Psoas muscle (tissue), 8 donors: Measurements from ENCODE around the gene SEH1L. TPM values are rescaled to one million over a fixed set of nuclear protein-coding genes. Genes with fewer than 3 reads are reported as not detected.

Experiments used
- ATAC-seq, 4 donors: fragments of 200-7000 bp; cut with Tn5 transposase; one replicate each; pipeline ENCODE4 v1.9.1; 2020; ENCODE audit warnings: moderate library complexity in 3 of 4, mild to moderate bottlenecking in 2 of 4
- DNase-seq, 2 donors: peaks; one replicate each; pipeline ENCODE4 v3.0.0-alpha.2; 2020
- H3K27ac ChIP-seq: fragments of 200-600 bp; one replicate; pipeline ENCODE4 v1.8.0; 2022
- H3K27me3 ChIP-seq, 3 donors: fragments of 200-600 bp in 1 of 3; one replicate each; pipeline versions ENCODE4 v1.6.1 to v1.8.0; 2013 to 2022; ENCODE audit warnings: low read length in 2 of 3, mild to moderate bottlenecking in 2 of 3, moderate library complexity in 1 of 3; ENCODE audit not compliant: insufficient read depth in 3 of 3
- H3K36me3 ChIP-seq, 2 donors: fragments of 200-600 bp in 1 of 2; one replicate each; pipeline versions ENCODE4 v1.6.1 to v1.8.0; 2013 to 2022; ENCODE audit warnings: low read depth in 1 of 2, mild to moderate bottlenecking in 1 of 2, moderate library complexity in 1 of 2; ENCODE audit not compliant: insufficient read depth in 1 of 2
- H3K4me1 ChIP-seq: fragments of 200-600 bp; one replicate; pipeline ENCODE4 v1.8.0; 2022
- H3K4me3 ChIP-seq: fragments of 200-600 bp; one replicate; pipeline ENCODE4 v1.8.0; 2022; ENCODE audit warnings: mild to moderate bottlenecking
- H3K9me3 ChIP-seq: fragments of 200-600 bp; one replicate; pipeline ENCODE4 v1.8.0; 2022
- WGBS, 3 donors: extraction: QIAGEN DNeasy Blood & Tissue Kit; methylation state at CpG; one replicate each; pipeline versions ENCODE4 v1.1.6 to v1.1.7; 2013; 5-methylcytosine and 5-hydroxymethylcytosine counted together
- intact Hi-C, 2 donors: fragments of 100-400 bp; cut with DNase I; formaldehyde crosslinking; loops; one replicate each; pipeline versions ENCODE4 v1.11.0 to v1.14.2; 2022
- polyA plus RNA-seq, 3 donors: library from polyadenylated mRNA; stranded (reverse); fragments of 200-250 nt; gene quantifications; one replicate each; pipeline ENCODE4 v1.2.3, GENCODE V29; 2013
- total RNA-seq, 4 donors: library from RNA; stranded (reverse); fragmentation: NEBNext Ultra II Directional in 2 of 4; extraction: Animal tissue kit (Norgen Biotek cat#: 25700) in 2 of 4; gene quantifications; one replicate each; pipeline versions ENCODE4 v1.2.1 to v1.2.4, GENCODE V29; 2021 to 2023
- TF ChIP-seq, protein P1 (sequence below): fragments of 200-600 bp; IDR thresholded peaks from one replicate; pipeline ENCODE4 v1.8.0; 2022; ENCODE audit warnings: antibody characterized with exemption
- donor health status: healthy with polysubstance abuse.
- donor health status: DM: no; HTN: no; CAD: no; lungs with moderate emphysema.
- donor health status: Bipolar disorder and iron deficiency.
- donor health status: healthy.
- donor health status: DM: yes; HTN: yes; CAD: no.
- donor health status: DM: no; HTN: no; CAD: no.
- donor health status: DM: no; HTN: no; CAD: no.
- donor health status: DM: yes; HTN: yes; CAD: no.

Gene SEH1L
- total and polyA plus RNA-seq, 7 donors: 22.7 to 70.9 (median 38.2) TPM

DNA sequence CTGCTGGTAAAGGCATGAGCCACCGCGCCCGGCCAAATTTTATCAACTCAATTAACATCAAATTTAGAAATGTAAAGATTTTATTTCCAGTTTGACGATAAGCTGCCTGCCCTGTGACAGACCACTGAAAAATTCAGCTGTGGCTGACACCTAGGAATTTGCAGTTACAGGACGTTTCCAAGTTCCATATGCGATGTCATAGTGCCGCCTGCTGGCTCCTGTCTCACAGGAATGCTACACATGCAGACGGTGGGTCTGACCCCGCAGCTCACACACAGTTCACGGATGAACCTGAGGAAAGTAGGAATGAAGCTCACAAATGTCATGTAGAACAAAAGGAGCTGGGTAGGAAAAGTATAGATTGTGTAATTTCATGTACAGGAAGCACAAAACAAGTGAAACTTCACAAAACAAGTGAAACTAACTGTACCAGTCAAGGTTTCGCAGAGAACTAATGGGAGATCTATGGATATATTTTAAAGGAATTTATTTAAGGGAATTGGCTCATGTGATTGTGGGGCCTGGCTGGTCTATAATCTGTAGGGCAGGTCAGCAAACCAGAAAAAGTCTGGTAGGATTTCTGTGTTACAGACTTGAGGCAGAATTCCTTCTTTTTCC, 13.2 kb upstream of the SEH1L start:
- Histone ChIP-seq H3K36me3 (no peaks in the 10 kb centered on the region), H3K4me1 (no peaks in the 10 kb centered on the region), H3K27ac (no peak overlapping the region), H3K9me3 (no peaks in the 10 kb centered on the region), H3K27me3 (no peaks in the 10 kb centered on the region), H3K4me3 (no peak overlapping the region)
- TF ChIP-seq, protein P1, sequence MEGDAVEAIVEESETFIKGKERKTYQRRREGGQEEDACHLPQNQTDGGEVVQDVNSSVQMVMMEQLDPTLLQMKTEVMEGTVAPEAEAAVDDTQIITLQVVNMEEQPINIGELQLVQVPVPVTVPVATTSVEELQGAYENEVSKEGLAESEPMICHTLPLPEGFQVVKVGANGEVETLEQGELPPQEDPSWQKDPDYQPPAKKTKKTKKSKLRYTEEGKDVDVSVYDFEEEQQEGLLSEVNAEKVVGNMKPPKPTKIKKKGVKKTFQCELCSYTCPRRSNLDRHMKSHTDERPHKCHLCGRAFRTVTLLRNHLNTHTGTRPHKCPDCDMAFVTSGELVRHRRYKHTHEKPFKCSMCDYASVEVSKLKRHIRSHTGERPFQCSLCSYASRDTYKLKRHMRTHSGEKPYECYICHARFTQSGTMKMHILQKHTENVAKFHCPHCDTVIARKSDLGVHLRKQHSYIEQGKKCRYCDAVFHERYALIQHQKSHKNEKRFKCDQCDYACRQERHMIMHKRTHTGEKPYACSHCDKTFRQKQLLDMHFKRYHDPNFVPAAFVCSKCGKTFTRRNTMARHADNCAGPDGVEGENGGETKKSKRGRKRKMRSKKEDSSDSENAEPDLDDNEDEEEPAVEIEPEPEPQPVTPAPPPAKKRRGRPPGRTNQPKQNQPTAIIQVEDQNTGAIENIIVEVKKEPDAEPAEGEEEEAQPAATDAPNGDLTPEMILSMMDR: peak; percentile 93
- peak; percentile 89 to 98 (median 93) for ATAC-seq
- intact Hi-C loops: loop anchor here in 1 of 2 donors (1.0 to 5.0 kb wide), 3 partner anchors 37 to 207 kb away; no protein-coding TSS in a partner anchor
- 25 to 28% (median 27%) methylated on average over 11 of the region's 11 CpGs for WGBS, 3 donors
- DNase-seq: peak; percentile 80 to 87

DNA sequence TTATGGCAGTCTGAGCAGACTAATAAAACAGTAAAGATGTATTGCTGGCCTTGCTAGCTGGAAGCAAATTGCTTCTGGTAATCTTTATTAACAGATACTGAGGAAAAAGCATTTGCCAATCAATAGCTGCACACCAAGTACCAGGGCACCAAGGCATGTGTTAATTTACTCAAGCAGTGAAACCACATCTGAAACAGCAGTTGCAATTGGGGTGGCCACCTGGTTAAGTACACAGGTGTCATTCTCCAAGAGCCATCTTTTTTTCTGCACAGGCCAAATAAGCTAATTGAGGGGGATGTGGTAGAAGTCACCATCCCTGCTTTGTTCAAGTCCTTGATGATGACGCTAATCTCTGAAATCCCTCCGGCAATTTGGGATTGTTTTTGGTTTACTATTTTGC, 8.6 kb upstream of the SEH1L start:
- no peaks in the 10 kb centered on the region for H3K36me3 ChIP-seq
- ATAC-seq (no peak), DNase-seq (no peak)
- H3K4me3 ChIP-seq: no peak overlapping the region
- H3K9me3 ChIP-seq: no peaks in the 10 kb centered on the region
- intact Hi-C loops: loop anchor here in 1 of 2 donors (5.0 kb wide), 1 partner anchor 42 kb away; no protein-coding TSS in a partner anchor
- no peak overlapping the region for H3K27ac ChIP-seq
- H3K4me1 ChIP-seq: no peaks in the 10 kb centered on the region
- WGBS, 3 donors: 90 to 96% (median 95%) methylated on average over 2 of the region's 2 CpGs
- H3K27me3 ChIP-seq: no peaks in the 10 kb centered on the region
- TF ChIP-seq, protein P1: no peak

DNA sequence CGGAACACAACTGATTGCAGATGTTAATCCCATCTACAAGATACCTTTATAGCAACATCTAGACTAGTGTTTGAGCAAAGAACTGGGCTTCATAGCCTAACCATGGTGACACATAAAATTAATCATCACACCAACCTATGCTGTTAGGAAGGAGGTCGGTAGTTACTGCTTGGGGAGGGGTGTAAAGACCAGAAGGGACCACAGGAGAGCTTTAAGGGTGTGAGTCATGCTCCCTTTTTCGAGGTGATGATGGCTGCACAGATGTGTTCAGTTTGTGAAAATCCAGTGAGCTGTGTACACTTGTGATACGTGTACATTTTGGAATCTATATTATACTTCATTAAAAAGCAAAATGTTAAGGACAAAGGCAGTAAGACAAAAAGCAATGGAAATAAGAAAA, 4.6 kb upstream of the SEH1L start:
- peaks cover 13% of the 10 kb centered on the region for H3K4me1 ChIP-seq
- H3K27me3 ChIP-seq: no peaks in the 10 kb centered on the region
- TF ChIP-seq, protein P1: no peak
- WGBS, 3 donors: 72 to 79% (median 75%) methylated on average over 4 of the region's 4 CpGs
- no peak for ATAC-seq
- no peak overlapping the region for H3K27ac ChIP-seq
- intact Hi-C loops: loop anchor here in 1 of 2 donors (10.0 kb wide), 1 partner anchor 538 kb away; the partner anchor contains the start of gene PRELID3A
- no peaks in the 10 kb centered on the region for H3K9me3 ChIP-seq
- no peak overlapping the region for H3K4me3 ChIP-seq
- no peaks in the 10 kb centered on the region for H3K36me3 ChIP-seq
- no peak for DNase-seq

DNA sequence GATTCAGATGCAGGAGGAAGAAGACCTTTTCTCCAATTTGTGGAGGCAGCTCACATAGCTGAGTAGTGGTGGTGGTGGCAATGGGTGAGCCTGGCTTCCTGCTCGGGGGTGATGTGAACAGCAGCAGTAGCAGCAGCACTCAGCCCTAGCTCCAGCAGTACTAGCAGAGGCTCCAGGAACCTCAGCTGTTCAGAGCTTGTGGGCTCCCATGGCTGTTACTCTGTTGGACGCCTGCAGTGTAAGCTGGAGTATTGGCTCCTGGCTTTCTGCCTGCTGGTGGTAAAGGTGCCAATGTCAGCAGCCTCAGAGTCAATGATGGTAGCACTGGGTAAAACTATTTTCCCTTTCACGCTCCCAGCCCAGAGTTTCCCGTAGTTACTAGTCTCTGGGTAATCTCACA, 3.1 kb upstream of the SEH1L start:
- Histone ChIP-seq H3K36me3 (no peaks in the 10 kb centered on the region), H3K4me1 (peaks cover 13% of the 10 kb centered on the region), H3K27ac (peak overlapping the region; percentile 10), H3K4me3 (no peak overlapping the region), H3K27me3 (no peaks in the 10 kb centered on the region), H3K9me3 (no peaks in the 10 kb centered on the region)
- TF ChIP-seq, protein P1: no peak
- peak in 1 of 2 donors; percentile 35 for DNase-seq
- intact Hi-C loops: loop anchor here (5.0 to 10.0 kb wide), 3 partner anchors 53 to 540 kb away; partner anchors contain the start of genes PRELID3A (in 1 of the 2) and PTPN2 (in 1 of the 2)
- no peak for ATAC-seq
- 21 to 29% (median 24%) methylated on average over 4 of the region's 4 CpGs for WGBS, 3 donors
